IPS DF 4.7 (cell line): Measurements from ENCODE around the gene USP6.
"Not testable (repeated sequence)": the region's sequence is repeated elsewhere in the genome, so short reads cannot be mapped to it uniquely, and the experiment has no call there.

Source experiments
- DNase-seq: peaks from one replicate; pipeline ENCODE4 v3.0.0-alpha.2; 2013; ENCODE audit warnings: low spot score; ENCODE audit errors: extremely low read depth

Gene USP6

DNA sequence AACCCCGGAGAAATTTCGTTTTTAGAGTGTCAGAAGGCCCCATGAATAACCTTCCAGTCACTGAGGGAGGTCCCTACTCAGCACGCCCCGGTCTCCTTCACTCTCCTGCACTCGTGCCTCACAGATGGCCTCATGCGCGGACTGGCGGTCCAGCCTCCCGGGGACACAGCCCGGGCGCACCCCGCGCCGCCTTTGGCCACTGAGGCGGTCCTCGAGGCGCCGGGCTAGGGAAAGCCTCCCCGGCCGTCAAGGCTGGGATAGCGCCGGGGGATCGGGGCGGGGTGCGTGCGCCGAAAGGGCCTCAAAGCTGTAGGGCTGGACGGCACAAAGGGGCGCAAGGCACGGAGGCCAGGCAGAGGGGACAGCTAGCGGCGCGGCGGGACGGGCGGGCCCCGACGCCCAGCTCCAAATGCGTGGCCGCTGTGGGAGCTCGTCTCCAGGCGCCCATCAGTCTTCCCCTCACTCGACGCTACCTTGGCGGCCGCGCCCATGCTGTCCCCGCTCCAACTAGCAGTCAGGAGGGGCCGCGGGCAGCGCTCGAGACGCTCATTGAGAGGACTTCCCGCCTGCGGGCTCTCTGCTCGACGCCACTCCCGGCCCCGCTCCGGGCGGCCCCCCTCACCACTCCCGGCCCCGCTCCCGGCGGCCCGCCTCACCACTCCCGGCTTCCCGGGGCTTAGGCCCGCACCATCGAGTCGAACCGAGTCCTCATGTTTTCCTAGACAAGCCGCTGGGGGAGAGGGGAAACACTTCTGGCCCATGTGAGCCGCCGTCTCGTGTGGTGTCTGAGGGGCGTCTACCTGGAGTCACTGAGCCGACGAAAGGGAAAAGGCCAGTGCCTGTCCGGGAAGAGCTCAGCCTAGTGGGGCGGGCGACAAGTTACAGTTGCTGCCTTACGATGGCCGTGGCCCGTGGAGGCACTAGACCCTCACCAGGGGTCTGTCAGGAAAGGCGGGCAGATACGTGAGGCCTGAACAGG lies at the start of gene USP6:
TSS of gene USP6 (plus strand) at position 360 of the 979 bp plus-strand sequence. CDS start 14,336 bp downstream, outside the sequence.
- no peak for DNase-seq

GRCh38 chr17:5068236-5068635 lies 47.6 kb upstream of the USP6 start:
- DNase-seq, result no peak

- no peak for DNase-seq
These were observed 46.1 kb upstream of the USP6 start for GRCh38 chr17:5069724-5070123.

GRCh38 chr17:5075472-5075871 lies 40.4 kb upstream of the USP6 start:
- DNase-seq, result not testable (repeated sequence)

DNA sequence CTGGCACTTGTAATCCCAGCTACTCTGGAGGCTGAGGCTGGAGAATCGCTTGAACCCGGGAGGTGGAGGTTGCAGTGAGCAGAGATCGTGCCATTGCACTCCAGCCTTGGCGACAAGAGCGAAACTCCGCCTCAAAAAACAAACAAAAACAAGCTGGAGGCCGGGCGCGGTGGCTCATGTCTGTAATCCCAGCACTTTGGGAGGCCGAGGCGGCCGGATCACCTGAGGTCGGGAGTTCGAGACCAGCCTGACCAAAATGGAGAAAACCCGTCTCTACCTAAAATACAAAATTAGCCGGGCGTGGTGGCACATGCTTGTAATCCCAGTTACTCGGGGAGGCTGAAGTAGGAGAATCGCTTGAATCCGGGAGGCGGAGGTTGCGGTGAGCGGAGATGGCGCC lies 38.6 kb upstream of the USP6 start:
- not testable (repeated sequence) for DNase-seq

DNA sequence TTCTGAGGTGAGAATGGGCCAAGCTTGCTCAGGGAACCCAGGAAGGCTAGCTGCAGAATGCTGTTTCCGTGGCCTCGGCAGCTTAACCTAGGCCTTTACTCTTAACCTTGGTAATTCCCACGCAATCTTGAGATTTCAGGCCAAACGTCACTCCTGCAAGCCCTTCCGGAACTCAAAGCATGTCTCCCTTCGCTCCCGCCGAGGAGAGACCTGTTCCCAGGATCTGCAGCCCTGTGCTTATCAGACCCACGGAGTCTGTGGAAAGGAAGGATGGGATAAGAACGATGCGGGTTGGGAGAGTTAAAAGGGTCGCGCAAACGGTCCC lies 38.1 kb upstream of the USP6 start:
- DNase-seq, result no peak

- no peak for DNase-seq
These were observed 37.5 kb upstream of the USP6 start, which contains the start of gene ZFP3 for GRCh38 chr17:5078106-5079028. ZFP3 (plus strand) TSS chr17:5078467; CDS start chr17:5091505, 13,038 bp downstream.

DNA sequence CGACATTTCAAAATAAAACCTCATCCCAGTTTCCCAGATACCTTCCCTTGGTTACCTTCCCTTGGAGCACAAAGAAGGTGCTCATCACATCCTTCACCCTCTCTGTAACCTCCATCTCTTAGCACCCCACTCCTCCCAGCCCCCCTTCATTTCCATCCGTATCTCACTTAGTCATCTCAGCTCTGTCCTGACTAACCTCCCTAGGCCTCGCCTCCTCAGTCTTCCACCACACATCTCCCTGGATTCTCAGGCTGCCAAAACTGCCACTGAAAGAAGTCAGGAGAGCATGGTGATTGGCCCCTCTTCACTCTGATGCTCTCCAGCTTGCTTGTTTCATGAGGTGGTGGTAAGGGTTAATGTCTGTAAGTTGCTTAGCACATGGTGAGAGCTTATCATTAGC lies 35.2 kb upstream of the USP6 start:
- DNase-seq, result no peak

DNA sequence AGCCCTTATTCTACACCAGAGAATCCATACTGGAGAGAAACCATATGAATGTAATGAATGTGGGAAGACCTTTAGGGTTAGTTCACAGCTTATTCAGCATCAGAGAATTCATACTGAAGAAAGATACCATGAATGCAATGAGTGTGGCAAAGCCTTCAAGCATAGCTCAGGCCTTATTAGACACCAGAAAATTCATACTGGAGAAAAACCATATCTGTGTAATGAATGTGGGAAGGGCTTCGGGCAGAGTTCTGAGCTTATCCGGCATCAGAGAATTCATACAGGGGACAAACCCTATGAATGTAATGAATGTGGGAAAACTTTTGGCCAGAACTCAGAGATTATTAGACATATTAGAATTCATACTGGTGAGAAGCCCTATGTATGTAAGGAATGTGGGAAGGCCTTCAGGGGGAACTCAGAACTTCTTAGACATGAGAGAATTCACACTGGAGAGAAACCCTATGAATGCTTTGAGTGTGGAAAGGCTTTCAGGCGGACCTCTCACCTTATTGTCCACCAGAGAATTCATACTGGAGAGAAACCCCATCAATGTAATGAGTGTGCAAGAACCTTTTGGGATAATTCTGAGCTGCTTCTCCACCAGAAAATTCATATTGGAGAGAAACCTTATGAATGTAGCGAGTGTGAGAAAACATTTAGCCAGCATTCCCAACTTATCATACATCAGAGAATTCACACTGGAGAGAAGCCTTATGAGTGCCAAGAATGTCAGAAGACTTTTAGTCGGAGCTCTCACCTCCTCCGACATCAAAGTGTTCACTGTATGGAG lies 23.4 kb upstream of the USP6 start:
- no peak for DNase-seq

GRCh38 chr17:5096731-5097100 lies 19.1 kb upstream of the USP6 start:
- no peak for DNase-seq

- DNase-seq, result no peak
These were observed 18.6 kb upstream of the USP6 start for GRCh38 chr17:5097101-5097834.

DNA sequence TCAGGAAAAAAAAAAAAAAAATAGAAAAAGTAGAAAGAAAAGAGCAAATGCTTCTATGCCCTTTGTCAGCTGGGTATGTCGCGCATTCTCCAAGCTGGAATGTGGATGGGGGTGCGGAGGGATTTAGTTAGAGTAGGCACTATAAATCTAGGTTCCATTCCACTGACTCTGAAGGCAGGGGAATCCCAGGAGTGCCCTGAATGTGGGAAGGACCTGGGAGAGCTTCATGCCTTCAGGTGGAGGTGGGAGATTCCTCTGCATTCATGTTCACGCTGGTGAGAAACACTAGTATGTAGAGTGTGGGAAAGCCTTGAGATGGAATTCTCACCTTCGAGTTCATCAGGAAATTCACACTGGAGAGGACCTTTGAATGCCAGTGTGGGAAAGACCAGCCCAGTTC lies 16.6 kb upstream of the USP6 start:
- no peak for DNase-seq

DNA sequence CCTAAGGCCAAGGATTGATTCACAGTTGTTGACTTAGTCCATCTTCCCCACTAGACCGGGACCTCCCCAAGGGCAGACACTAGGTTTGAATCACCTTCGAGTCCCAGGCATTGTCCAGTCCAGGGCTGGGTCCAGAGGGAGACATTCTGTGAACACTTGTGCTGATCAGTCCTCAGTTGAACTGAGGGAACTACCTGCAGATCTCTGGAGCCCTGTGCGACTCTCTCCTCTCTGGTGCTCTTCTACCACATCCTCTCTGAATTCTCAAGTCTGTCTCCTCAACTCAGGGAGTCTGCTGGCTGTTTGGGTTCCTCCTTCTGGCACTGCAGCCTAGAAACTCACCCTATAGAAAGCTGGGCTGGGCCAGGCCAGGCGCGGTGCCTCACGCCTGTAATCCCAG lies 15.0 kb upstream of the USP6 start:
- DNase-seq, result no peak

DNA sequence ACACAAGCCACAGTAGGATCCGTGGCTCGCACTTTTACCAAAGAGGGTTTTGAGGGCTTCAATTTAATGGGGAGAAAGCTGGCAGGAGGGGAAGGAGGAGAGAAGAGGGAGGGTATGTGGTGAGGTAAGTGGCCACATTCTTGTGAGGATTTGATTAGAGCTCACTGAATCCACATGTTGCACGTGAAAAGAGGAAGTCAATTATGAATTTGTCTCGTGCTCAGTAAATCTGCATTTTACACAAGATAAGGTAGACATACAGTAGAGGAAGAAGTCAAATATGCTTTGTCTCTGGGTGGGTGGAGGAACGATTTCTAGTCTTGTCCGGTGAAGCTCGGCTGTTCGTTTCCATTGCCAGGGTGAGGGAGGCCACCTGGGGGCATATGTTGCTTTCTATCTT lies 5.0 kb upstream of the USP6 start:
- no peak for DNase-seq

GRCh38 chr17:5111402-5112204 lies 4.2 kb upstream of the USP6 start, which contains the start of gene ZNF232:
ZNF232 (minus strand) TSS chr17:5111878; CDS start chr17:5111822, 56 bp downstream.
- DNase-seq, result peak; percentile 79

DNA sequence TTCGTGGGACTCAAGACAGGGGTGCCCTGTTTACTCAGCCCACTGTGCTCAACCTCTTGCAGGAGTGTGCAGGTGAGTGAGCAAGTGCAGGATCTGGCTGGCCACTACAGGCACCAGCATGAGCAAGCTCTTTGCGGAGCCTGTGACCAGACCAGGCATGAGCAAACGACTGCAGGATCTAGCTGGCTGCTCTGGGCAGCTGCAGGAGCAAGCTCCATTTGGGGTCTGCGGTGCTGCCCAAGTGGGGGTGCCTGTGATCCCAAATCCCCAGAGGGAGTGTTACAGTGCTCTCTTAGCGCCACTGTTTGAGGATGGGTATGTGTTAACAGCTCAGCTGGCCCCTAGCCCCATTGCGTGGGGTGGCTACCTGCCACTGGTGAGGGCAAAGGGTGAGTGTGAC lies 2.4 kb downstream of the USP6 start:
- no peak for DNase-seq

DNA sequence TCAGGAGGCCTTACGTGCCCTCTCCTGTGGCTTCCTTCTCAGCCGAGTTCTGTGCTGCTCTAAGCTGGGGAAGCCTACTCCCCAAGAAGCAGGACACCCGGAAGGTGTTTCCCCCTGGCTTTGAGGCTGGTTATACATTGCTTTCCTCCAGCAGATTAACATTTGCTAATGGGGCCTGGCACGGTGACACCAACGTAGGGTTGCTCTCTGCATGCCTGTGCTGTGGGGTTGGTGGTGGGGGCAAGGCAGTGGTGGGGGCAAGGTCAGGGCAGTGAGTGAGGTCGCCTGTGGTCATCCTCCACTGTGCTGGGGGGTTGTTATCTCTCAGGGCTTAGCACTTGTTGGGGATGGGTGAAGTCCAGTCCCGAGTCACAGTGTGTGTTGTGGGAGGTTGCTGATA lies 4.2 kb downstream of the USP6 start:
- no peak for DNase-seq

- not testable (repeated sequence) for DNase-seq
These were observed 4.8 kb downstream of the USP6 start for GRCh38 chr17:5120436-5121185.
